ENCODE data around the gene SLC11A2. TPM values are rescaled to one million over a fixed set of nuclear protein-coding genes. Genes with fewer than 3 reads are reported as not detected.
A peak's percentile ranks its signal among the peaks of the same experiment; 100 is the strongest.

The SLC11A2 gene
- total RNA-seq, 1 donor from 2014 or later = 96.8 TPM

- Histone ChIP-seq H3K4me3 (no peak overlapping the region), H3K27me3 (no peaks in the 10 kb centered on the region), H3K36me3 (peaks cover 76% of the 10 kb centered on the region), H3K4me1 (no peaks in the 10 kb centered on the region), H3K9me3 (no peaks in the 10 kb centered on the region), H3K27ac (no peak overlapping the region)
- no peak for DNase-seq
- TF ChIP-seq CTCF (IDR thresholded peaks at IDR 0.05) = no peak
- ATAC-seq = no peak
- intact Hi-C loops (cut with DNase I) = no loop called here
These were observed 21.7 kb downstream of the SLC11A2 start for GRCh38 chr12:51004504-51004903.

- Histone ChIP-seq H3K4me1 (no peaks in the 10 kb centered on the region), H3K9me3 (no peaks in the 10 kb centered on the region), H3K27ac (no peak overlapping the region), H3K36me3 (peaks cover 92% of the 10 kb centered on the region), H3K4me3 (no peak overlapping the region), H3K27me3 (no peaks in the 10 kb centered on the region)
- ATAC-seq (no peak), DNase-seq (no peak)
- intact Hi-C loops (cut with DNase I) = no loop called here
- no peak for TF ChIP-seq CTCF (IDR thresholded peaks at IDR 0.05)
These were observed 24.4 kb downstream of the SLC11A2 start for GRCh38 chr12:51001799-51002198.

GRCh38 chr12:51000245-51000644 is 25.9 kb downstream of the SLC11A2 start:
- Histone ChIP-seq H3K4me1 (no peaks in the 10 kb centered on the region), H3K4me3 (no peak overlapping the region), H3K27me3 (no peaks in the 10 kb centered on the region), H3K9me3 (no peaks in the 10 kb centered on the region), H3K36me3 (peaks cover 92% of the 10 kb centered on the region), H3K27ac (no peak overlapping the region)
- intact Hi-C loops (cut with DNase I) = no loop called here
- no peak for DNase-seq
- TF ChIP-seq CTCF (IDR thresholded peaks at IDR 0.05) = no peak
- no peak for ATAC-seq

GRCh38 chr12:50999093-50999492 is 27.1 kb downstream of the SLC11A2 start:
- TF ChIP-seq CTCF (IDR thresholded peaks at IDR 0.05) = no peak
- ATAC-seq (peak; percentile 69), DNase-seq (no peak)
- no peaks in the 10 kb centered on the region for H3K27me3 ChIP-seq
- H3K27ac ChIP-seq = no peak overlapping the region
- H3K9me3 ChIP-seq = no peaks in the 10 kb centered on the region
- H3K4me1 ChIP-seq = no peaks in the 10 kb centered on the region
- H3K36me3 ChIP-seq = peaks cover 92% of the 10 kb centered on the region
- intact Hi-C loops (cut with DNase I) = loop anchor here (10.0 kb wide), 1 partner anchor 184 kb away; no protein-coding TSS in a partner anchor
- H3K4me3 ChIP-seq = no peak overlapping the region

GRCh38 chr12:50992819-50993218 is 33.4 kb downstream of the SLC11A2 start:
- H3K9me3 ChIP-seq = no peaks in the 10 kb centered on the region
- no peaks in the 10 kb centered on the region for H3K27me3 ChIP-seq
- TF ChIP-seq CTCF (IDR thresholded peaks at IDR 0.05) = no peak
- no peak overlapping the region for H3K4me3 ChIP-seq
- ATAC-seq = peak; percentile 26
- intact Hi-C loops (cut with DNase I) = loop anchor here (10.0 kb wide), 1 partner anchor 178 kb away; no protein-coding TSS in a partner anchor
- H3K27ac ChIP-seq = no peak overlapping the region
- H3K36me3 ChIP-seq = peaks cover 98% of the 10 kb centered on the region
- H3K4me1 ChIP-seq = no peaks in the 10 kb centered on the region
- DNase-seq = no peak

- no peak overlapping the region for H3K27ac ChIP-seq
- TF ChIP-seq CTCF (IDR thresholded peaks at IDR 0.05) = no peak
- H3K4me1 ChIP-seq = peaks cover 3% of the 10 kb centered on the region
- ATAC-seq = no peak
- peaks cover 96% of the 10 kb centered on the region for H3K36me3 ChIP-seq
- no peaks in the 10 kb centered on the region for H3K9me3 ChIP-seq
- H3K4me3 ChIP-seq = no peak overlapping the region
- intact Hi-C loops (cut with DNase I) = loop anchor here (10.0 kb wide), 1 partner anchor 176 kb away; no protein-coding TSS in a partner anchor
- DNase-seq = no peak
- no peaks in the 10 kb centered on the region for H3K27me3 ChIP-seq
These were observed 34.9 kb downstream of the SLC11A2 start for GRCh38 chr12:50991291-50991690.

Measured in upper lobe of right lung (tissue), 1 donor.